Medulla oblongata (tissue), 1 donor: Measurements from ENCODE around the gene MIB2.

Experiments used
- DNase-seq: peaks from one replicate; pipeline ENCODE4 v3.0.0-alpha.2; 2015; ENCODE audit errors: extremely low spot score

MIB2 gene

DNA sequence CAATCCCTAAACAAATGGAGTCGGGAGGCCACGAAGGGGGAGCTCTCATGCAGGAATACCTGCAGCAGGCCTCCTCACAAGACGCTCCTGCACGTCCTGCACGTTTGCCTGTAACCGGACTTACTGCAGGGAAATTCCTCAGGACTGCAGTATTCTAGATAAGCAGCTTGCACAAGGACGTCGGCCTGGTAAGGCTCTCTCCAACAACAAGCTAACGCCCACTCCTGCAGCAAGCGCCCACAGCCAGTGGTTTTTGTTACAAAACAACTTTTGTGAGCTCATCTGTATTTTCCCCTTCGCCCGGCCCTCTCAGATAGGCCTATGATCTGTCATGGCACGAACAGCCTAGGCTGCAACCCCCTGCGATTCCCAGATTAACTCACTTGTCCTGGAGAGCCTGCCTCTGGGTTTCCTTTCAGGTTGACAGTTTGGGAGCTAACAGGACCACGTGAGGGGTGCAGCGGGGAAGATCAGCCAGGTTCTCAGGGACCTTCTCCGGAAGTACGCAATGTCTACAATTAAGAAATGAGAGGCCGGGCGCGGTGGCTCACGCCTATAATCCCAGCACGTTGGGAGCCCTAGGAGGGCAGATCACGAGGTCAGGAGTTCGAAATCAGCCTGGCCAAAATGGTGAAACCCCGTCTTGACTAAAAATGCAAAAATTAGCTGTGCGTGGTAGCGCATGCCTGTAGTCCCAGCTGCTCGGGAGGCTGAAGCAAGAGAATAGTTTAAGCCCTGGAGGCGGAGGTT is 921 bp upstream of the MIB2 start:
- no peak for DNase-seq

DNA sequence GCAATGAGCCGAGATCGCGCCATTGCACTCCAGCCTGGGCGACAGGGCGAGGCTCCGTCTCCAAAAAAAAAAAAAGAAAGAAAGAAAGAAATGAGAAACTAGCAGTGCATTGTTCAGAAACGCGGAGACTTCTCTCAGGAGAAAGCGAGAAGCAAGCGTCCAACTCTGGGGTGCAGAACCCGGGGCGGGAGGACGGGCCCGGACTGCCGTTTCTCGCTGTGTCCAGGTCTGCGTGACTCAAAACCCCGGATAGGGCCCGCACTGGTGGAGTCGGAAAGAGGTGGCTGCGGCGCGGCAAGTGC is 395 bp upstream of the MIB2 start:
- DNase-seq = no peak

DNA sequence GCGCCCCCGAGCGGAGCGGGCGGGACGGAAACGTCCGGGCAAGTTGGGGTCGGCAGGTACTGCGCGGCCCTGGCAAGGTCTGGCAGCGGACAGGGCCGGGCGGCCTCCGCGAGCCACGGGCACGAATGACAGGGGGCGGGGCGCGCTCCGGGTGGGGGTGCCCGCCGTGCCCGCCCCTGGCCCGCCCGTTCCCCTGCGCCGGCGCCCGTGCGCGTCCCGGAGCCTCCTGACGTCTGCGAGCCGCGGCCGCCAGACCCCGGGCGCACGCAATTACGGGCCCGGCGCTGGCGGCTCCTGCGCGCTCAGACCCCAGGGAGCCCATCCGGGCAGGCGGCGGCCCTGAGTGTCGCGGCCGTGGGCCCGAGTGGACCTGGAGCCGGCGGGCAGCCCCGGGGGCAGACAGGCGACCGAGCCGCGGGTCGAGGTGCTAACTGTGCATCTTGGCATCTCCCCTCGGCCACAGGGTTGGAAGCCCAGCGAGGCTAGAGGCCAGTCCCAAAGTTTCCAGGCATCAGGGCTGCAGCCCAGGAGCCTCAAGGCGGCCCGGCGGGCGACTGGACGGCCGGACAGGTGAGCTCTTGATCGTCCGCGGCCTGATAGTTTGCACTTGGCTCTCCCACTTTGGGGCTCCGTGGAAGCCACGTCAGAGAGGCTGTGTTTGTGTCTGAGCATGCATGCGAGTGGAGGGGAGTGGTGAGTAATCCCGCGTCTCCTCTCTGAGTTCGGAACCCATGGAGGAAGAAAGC is 918 bp downstream of the MIB2 start:
- DNase-seq = peak; percentile 7

- DNase-seq = no peak
Observed at GRCh38 chr1:1616838-1617237, 1.5 kb downstream of the MIB2 start.

DNA sequence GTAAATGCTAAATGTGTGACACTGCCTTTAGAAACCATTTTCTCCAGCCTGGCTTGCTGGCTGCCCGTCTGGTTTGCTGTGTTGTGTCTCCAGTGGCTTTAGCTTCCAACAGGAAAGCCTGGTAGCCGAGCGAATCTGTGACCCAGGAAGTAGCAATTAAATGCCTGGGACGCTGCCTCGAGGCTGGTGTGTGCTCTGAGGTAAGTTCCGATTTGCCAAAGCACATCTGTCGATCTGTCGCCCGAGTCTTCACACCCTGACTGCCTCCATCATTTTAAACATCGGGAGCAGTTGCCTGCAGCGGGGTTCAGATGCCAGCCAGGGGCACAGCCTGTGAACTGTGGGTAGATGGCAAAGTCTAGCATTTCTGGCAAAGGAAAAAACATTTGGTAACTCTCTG is 2.2 kb downstream of the MIB2 start:
- DNase-seq = no peak

- no peak for DNase-seq
Observed at GRCh38 chr1:1617925-1618324, 2.6 kb downstream of the MIB2 start.

DNA sequence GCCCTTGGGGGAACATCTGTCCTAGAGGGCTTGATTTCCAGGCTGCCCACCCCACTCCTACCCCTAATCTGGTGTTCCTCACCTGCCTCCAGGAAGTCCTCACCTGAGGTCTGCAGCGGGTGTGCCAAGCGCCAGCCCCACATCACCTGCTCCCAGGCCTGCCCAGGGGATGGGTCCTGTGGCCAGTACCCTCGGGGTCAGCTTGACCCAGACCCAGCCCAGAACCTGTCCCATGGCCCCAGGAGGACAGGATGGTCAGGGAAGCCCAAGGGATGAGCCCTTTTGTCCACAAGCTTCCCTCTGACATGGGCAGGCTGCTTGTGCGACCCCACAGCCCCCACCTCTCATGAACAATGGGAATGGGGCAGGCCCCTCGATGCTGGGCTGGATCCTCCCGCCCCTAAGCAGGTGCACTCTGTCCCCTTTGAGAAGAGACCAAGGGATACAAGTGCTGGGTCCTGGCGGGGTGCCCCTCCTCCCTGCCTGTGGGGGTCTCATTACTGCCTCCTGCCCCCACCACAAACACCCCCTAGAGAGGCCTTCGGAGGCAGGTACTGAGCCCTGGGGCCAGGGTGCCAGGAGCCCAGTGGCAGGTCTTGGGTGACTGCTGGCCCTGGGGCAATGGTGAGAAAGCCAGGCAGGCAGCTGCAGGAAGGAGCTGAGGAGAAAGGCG is 3.2 kb downstream of the MIB2 start:
- DNase-seq = no peak

DNA sequence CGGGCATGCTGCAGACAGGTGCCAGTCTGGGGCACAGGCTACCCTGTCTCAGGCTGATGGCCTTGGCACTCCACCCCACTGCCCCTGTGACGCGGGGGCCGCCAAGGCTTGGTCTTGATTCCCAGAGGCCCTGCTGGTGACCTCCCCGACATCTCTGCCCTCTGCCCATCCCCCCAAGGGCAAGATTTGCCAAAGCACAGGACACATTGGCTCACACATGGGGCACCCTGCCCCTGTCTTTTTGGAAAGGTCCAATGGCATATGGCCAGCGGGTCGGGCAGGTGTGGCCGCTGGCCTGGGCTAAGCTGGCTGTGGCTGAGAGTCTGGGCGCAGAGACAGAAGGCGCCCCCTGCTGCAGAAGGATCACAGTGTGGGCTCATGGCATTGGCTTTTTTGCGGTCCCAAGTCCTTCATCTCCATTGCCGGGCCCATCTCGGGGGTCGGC is 4.6 kb downstream of the MIB2 start:
- no peak for DNase-seq

- DNase-seq = no peak
Observed at GRCh38 chr1:1620433-1621139, 5.3 kb downstream of the MIB2 start.

- DNase-seq = no peak
Observed at GRCh38 chr1:1621173-1622009, 6.1 kb downstream of the MIB2 start.

GRCh38 chr1:1622010-1622787 is 6.9 kb downstream of the MIB2 start:
- no peak for DNase-seq

DNA sequence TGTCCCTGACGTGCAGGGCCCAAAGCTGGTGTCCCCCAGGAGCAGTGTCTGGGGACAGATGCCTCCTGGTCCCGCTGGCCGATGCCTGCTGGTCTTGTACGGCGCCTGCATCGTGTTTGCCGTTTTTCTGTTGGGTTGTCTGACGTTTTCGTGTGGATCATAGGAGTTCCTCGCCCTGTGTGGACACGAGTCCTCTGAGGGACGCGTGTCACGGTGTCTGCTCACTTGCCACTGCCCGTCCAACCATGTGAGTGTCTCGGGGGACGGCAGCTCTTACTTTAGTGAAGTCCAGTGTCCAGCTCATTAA is 7.4 kb downstream of the MIB2 start:
- no peak for DNase-seq

- no peak for DNase-seq
Observed at GRCh38 chr1:1623181-1623630, 7.9 kb downstream of the MIB2 start.

- DNase-seq = no peak
Observed at GRCh38 chr1:1623631-1624442, 8.5 kb downstream of the MIB2 start.

DNA sequence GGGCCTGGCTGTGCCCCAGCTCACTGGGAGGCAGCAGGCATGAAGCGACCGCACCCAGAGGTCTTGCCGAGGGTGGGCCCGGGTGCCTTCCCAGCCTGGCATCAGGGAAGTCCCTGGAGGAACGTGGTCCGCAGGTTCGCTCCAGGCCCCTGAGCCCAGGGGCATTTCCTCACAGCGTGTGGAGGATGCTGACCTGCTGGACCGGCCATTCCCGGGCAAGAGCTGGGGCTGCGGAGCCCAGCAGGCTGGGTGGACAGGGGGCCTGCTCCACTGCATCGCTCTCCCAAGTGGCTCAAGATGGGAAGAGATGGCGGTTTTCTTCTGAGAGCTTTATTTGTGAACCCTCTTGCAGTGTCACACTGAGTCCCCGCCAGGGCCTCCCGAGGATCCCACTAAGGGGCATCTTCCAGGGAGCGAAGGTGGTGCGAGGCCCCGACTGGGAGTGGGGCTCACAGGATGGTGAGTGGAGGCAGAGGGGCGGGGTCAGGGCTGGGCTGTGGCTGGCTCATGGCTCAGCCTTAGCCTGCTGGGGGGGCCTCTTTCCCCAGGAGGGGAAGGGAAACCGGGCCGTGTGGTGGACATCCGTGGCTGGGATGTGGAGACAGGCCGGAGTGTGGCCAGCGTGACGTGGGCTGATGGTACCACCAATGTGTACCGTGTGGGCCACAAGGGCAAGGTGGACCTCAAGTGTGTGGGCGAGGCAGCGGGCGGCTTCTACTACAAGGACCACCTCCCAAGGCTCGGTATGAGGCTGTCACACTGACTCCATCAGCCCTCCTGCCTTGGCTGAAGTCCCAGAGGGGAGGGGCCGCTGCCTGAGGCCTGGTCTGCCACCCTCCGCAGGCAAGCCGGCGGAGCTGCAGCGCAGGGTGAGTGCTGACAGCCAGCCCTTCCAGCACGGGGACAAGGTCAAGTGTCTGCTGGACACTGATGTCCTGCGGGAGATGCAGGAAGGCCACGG is 9.4 kb downstream of the MIB2 start:
- no peak for DNase-seq

DNA sequence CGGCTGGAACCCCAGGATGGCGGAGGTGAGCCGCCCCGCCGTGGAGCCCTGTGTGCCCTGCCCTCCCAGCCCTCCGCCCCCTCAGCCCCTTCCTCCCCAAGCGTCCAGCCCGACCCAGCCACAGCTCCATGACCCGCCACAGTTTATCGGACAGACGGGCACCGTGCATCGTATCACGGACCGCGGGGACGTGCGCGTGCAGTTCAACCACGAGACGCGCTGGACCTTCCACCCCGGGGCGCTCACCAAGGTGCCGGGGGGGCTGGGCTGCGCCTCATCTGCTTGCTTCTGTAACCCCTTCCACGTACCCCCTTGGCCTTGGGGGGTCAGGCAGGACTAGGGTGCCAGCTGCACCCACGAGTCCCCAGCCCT is 10.1 kb downstream of the MIB2 start:
- no peak for DNase-seq

GRCh38 chr1:1625824-1626206 is 10.5 kb downstream of the MIB2 start:
- no peak for DNase-seq

DNA sequence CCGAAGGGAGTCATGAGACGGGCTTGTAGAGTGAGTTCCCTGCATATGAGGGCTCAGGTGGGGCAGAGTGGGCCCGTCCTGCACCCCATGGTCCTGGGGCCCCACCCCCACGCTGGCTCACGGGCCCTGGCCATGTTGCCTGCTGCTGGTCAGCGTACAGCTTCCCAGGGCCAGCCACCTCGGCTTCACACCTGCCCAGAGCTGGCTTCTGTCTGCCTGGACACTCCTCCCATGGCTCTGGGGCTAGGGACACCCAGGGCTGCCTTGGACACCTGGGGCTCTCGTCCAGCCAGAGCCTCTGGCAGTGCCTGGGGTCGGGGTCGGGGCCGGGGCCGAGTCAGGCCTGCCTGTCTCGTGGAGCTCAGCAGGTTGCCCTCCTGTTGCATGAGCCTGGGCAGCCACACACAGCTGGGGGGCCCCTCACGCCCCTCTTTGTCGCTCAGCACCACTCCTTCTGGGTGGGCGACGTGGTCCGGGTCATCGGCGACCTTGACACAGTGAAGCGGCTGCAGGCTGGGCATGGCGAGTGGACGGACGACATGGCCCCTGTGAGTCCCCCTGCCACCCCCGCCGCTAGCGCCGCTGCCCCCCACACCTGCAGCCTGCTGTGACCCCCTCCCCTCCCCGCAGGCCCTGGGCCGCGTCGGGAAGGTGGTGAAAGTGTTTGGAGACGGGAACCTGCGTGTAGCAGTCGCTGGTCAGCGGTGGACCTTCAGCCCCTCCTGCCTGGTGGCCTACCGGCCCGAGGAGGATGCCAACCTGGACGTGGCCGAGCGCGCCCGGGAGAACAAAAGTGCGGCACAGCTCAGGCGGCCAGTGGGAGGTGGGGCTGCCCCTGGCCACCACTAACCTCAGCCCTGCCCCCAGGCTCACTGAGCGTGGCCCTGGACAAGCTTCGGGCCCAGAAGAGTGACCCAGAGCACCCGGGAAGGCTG is 11.2 kb downstream of the MIB2 start:
- DNase-seq = no peak
